Measurements from ENCODE around the gene ZNF619.
"Not testable (repeated sequence)": the region's sequence is repeated elsewhere in the genome, so short reads cannot be mapped to it uniquely, and the experiment has no call there.

ZNF619 gene

DNA sequence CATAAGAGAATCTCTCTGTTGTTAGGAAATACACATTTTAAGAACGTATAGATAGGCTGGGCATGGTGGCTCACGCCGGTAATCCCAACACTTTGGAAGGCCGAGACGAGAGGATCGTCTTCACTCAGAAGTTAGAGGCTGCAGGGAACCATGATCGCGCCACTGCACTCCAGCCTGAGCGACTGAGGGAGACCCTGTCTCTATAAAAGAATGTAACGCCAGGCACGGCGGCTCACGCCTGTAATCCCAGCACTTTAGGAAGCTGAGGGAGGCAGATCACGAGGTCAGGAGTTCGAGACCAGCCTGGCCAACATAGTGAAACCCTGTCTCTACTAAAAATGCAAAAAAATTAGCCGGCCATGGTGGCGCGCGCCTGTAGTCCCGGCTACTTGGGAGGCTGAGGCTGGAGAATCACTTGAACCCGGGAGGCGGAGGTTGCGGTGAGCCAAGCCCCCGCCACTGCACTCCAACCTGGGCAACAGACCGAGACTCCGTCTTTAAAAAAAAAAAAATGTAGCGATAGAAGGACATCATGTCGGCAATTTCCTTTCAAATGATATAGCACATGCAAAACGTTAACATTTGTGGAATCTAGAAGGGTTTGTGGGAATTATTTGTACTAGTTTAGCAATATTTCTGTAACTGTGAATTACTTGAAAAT, 20.5 kb upstream of the ZNF619 start:
- no peak for TF ChIP-seq JUND (IDR thresholded peaks at IDR 0.05; ENCODE audit: low read depth)
- in situ Hi-C loops (cut with HindIII; ENCODE audit: low pct_unique_long_range_greater_than_20kb, low sequenced_read_pairs) = no loop called here
- no peak for DNase-seq (ENCODE audit: low read depth in 1 of 2, low spot score in 1 of 2)

DNA sequence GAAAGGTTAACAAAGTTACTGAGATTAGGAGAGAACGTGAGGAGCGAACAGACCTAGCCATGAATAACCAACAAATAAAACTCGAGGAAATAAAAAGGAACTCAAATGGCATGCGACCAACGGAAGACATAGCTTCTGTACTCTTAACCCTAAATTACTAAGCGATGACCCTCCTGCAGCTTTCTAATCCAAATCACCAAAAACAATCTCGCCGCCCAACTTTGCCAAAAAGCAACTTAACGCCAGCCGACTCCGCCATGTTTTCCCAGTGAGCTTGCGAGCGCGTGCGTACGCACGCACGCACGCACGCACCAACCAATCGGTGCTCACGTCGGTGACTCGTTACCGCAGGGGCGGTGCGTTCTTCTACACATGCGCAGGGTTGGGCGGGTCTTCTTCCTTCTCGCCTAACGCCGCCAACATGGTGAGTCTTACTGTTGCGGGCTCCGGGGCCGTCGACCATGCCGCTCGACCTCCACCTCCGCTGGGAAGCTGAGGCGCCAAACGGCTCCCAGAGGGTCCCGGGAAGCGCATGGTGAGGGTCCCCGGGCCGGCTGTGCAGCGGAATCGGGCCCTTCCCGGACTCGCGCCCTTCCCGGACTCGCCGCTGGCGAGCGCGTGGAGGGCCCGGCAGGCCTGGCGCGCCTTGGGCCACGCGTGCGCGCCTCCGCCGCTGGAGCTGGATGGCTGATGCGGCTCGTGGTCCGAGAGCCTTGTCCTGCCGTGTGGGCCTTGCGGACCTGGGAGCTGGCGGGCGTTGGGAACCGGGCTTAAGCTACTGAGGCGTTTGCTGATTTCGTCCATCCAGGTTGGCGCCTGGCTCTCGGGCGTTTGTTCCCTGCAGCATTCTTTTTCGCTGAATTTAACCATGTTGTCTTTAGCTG, 19.7 kb upstream of the ZNF619 start, which contains the start of gene RPL14:
TSS of gene RPL14 (plus strand) at position 400 of the 884 bp plus-strand sequence. CDS start at position 533, 133 bp downstream.
- no peak for TF ChIP-seq JUND (IDR thresholded peaks at IDR 0.05; ENCODE audit: low read depth)
- DNase-seq (ENCODE audit: low read depth in 1 of 2, low spot score in 1 of 2) = peak; percentile 90 to 97
- in situ Hi-C loops (cut with HindIII; ENCODE audit: low pct_unique_long_range_greater_than_20kb, low sequenced_read_pairs) = no loop called here

DNA sequence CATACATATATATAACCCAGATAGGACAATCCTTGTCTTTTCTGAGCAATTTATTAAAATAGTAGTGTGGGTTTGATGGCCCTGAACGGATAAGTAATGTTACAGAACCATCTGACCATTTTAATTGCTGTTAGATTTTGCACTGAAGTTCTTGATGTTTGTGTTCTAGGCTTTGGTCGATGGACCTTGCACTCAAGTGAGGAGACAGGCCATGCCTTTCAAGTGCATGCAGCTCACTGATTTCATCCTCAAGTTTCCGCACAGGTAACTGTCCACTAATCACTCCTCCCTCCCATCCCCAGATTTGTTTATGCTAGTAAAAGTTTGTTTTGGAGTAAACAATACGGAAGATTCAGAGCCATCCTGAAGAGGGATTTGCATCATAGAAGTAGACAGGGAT, 18.4 kb upstream of the ZNF619 start:
- TF ChIP-seq JUND (IDR thresholded peaks at IDR 0.05; ENCODE audit: low read depth) = no peak
- DNase-seq (ENCODE audit: low read depth in 1 of 2, low spot score in 1 of 2) = no peak
- in situ Hi-C loops (cut with HindIII; ENCODE audit: low pct_unique_long_range_greater_than_20kb, low sequenced_read_pairs) = no loop called here

- DNase-seq (ENCODE audit: low read depth in 1 of 2, low spot score in 1 of 2); in situ Hi-C loops (cut with HindIII; ENCODE audit: low pct_unique_long_range_greater_than_20kb, low sequenced_read_pairs): not testable (repeated sequence)
Observed at GRCh38 chr3:40460481-40460880, 16.4 kb upstream of the ZNF619 start.

GRCh38 chr3:40461161-40461560, 15.8 kb upstream of the ZNF619 start:
- in situ Hi-C loops (cut with HindIII; ENCODE audit: low pct_unique_long_range_greater_than_20kb, low sequenced_read_pairs) = no loop called here
- TF ChIP-seq JUND (IDR thresholded peaks at IDR 0.05; ENCODE audit: low read depth) = no peak
- no peak for DNase-seq (ENCODE audit: low read depth in 1 of 2, low spot score in 1 of 2)

DNA sequence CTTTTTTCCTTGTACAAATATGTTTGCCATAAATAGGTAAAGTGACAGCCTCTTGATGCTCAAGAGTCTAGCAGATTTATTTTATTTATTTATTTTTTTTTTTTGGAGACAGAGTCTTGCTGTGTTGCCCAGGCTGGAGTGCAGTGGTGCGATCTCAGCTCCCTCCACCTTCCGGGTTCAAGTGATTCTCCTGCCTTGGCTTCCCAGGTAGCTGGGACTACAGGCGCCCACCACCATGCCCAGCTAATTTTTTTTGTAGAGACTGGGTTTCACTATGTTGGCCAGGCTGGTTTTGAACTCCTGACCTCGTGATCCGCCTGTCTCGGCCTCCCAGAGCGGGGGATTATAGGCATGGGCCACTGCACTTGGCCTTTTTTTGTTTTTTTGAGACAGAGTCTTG, 14.1 kb upstream of the ZNF619 start:
- in situ Hi-C loops (cut with HindIII; ENCODE audit: low pct_unique_long_range_greater_than_20kb, low sequenced_read_pairs); DNase-seq (ENCODE audit: low read depth in 1 of 2, low spot score in 1 of 2): not testable (repeated sequence)

- TF ChIP-seq JUND (IDR thresholded peaks at IDR 0.05; ENCODE audit: low read depth) = no peak
- in situ Hi-C loops (cut with HindIII; ENCODE audit: low pct_unique_long_range_greater_than_20kb, low sequenced_read_pairs) = no loop called here
- no peak for DNase-seq (ENCODE audit: low read depth in 1 of 2, low spot score in 1 of 2)
Observed at GRCh38 chr3:40463579-40463978, 13.3 kb upstream of the ZNF619 start.

DNA sequence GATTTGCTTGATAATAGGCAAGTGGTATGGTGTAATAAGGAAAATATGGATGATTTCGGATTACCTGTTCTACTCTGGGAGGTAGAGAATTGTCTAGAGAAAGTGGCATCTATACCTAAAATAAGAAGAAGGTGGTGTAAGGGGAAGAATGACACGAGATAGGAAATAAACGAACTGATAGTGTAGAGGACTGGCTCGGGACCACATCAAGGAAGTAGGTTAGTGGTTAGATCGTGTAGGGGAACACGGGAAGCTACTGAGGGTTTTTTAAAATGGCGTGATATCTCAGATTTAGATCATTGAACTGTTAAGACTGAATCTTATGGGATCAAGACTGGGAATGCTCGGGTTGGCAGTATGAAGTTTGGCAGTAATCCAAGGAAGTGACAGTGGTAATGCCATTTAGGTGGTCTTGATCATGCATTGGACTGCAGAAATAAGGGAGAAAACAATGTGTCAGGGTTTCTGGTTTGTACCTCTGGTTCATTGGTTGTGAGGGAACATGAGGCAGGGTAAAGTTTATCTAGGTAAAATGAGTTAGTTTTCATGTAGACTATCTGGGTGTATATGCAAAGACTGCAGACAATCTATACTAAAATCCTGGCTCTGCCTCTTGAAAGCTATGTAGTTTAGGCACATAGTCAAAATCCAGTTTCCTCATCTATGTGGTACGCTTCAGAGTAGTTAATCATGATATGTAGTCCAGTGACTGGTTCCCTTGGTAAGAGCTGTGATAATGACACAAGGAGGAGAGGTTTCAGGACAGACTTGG, 12.4 kb upstream of the ZNF619 start:
- no peak for DNase-seq (ENCODE audit: low read depth in 1 of 2, low spot score in 1 of 2)
- in situ Hi-C loops (cut with HindIII; ENCODE audit: low pct_unique_long_range_greater_than_20kb, low sequenced_read_pairs) = no loop called here

GRCh38 chr3:40465111-40465407, 11.9 kb upstream of the ZNF619 start:
- no peak for DNase-seq (ENCODE audit: low read depth in 1 of 2, low spot score in 1 of 2)
- in situ Hi-C loops (cut with HindIII; ENCODE audit: low pct_unique_long_range_greater_than_20kb, low sequenced_read_pairs) = no loop called here
- no peak for TF ChIP-seq JUND (IDR thresholded peaks at IDR 0.05; ENCODE audit: low read depth)

More for the DNA sequence above, 12.4 kb upstream of the ZNF619 start:
- TF ChIP-seq JUND (IDR thresholded peaks at IDR 0.05; ENCODE audit: low read depth) = no peak

- TF ChIP-seq JUND (IDR thresholded peaks at IDR 0.05; ENCODE audit: low read depth) = no peak
- in situ Hi-C loops (cut with HindIII; ENCODE audit: low pct_unique_long_range_greater_than_20kb, low sequenced_read_pairs) = no loop called here
- DNase-seq (ENCODE audit: low read depth in 1 of 2, low spot score in 1 of 2) = no peak
Observed at GRCh38 chr3:40465456-40465855, 11.5 kb upstream of the ZNF619 start.

DNA sequence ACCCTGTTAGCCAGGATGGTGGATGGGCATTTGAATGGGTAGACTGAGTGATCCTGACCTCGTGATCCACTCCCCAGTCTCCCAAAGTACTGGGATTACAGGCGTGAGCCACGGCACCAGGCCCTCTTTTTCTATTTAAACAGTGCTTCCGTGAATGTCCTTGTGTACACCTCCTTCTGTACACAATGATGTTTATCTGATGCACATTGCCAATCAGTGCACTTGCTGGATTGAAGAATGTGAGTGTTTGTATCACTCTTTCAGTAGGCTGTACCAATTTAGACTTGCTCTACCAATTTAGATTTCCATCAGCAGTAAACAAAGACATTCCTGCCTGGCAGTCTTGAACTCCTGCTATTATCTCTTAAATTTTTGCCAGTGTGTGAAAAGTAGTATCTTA, 8.9 kb upstream of the ZNF619 start:
- in situ Hi-C loops (cut with HindIII; ENCODE audit: low pct_unique_long_range_greater_than_20kb, low sequenced_read_pairs) = no loop called here
- peak; percentile 59 to 91 for DNase-seq (ENCODE audit: low read depth in 1 of 2, low spot score in 1 of 2)
- peak; percentile 74 for TF ChIP-seq JUND (IDR thresholded peaks at IDR 0.05; ENCODE audit: low read depth)

GRCh38 chr3:40470701-40471100, 6.2 kb upstream of the ZNF619 start:
- in situ Hi-C loops (cut with HindIII; ENCODE audit: low pct_unique_long_range_greater_than_20kb, low sequenced_read_pairs) = no loop called here
- TF ChIP-seq JUND (IDR thresholded peaks at IDR 0.05; ENCODE audit: low read depth) = no peak

DNA sequence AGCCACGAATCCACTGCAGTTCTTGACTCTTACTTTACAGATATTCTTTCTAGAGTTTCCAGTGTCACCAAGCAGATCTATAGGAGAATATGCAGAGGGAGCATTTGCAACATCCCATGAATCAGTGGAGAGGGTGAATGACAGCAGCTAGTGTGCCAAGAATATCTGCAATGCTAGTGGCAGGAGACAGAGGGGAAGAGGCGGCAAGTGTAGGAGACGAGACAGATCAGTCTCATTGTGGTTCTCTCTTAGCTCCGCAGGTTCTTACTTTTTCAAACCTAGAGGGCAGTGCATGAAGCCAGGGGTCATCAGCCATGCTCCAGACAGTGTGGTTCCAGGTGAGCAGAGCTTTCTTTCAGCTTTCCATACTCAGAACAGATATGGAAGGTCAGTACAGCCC, 744 bp downstream of the ZNF619 start:
- in situ Hi-C loops (cut with HindIII; ENCODE audit: low pct_unique_long_range_greater_than_20kb, low sequenced_read_pairs) = no loop called here
- TF ChIP-seq JUND (IDR thresholded peaks at IDR 0.05; ENCODE audit: low read depth) = no peak
- no peak for DNase-seq (ENCODE audit: low read depth in 1 of 2, low spot score in 1 of 2)

More at GRCh38 chr3:40470701-40471100, 6.2 kb upstream of the ZNF619 start:
- DNase-seq (ENCODE audit: low read depth in 1 of 2, low spot score in 1 of 2) = no peak
